GM03348 (cell line): ENCODE measurements around the gene PRAMEF14.
"Not testable (repeated sequence)": the region's sequence is repeated elsewhere in the genome, so short reads cannot be mapped to it uniquely, and the experiment has no call there.

ENCODE experiments used
- DNase-seq: peaks from one replicate; pipeline ENCODE4 v3.0.0; 2012; ENCODE audit warnings: low spot score

PRAMEF14 gene, protein sequence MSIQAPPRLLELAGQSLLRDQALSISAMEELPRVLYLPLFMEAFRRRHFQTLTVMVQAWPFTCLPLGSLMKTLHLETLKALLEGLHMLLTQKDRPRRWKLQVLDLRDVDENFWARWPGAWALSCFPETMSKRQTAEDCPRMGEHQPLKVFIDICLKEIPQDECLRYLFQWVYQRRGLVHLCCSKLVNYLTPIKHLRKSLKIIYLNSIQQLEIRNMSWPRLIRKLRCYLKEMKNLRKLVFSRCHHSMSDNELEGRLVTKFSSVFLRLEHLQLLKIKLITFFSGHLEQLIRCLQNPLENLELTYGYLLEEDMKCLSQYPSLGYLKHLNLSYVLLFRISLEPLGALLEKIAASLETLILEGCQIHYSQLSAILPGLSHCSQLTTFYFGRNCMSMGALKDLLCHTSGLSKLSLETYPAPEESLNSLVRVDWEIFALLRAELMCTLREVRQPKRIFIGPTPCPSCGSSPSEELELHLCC

DNA sequence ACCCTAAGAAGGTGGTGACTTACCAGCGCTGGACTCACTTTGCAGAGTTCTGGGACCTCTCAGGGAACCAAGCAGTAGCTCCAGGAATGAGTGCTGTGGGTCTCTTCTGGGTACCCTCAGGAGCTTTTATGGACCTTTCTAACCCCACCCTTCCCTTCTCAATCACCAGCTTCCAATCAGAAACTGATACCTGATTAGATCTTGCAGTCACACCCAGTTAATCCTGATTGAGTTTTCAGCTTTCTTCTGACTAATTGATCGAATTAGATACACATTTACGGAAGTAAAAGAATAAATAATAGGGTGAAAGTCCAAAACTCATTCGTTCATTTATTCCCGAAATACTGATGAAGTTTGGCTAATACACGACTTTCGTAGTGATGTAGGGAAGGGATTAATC, at the start of gene PRAMEF14:
Gene PRAMEF14 (minus strand): TSS at position 101 of the 400 bp plus-strand sequence. CDS start 1,820 bp downstream, outside the sequence.
- not testable (repeated sequence) for DNase-seq

DNA sequence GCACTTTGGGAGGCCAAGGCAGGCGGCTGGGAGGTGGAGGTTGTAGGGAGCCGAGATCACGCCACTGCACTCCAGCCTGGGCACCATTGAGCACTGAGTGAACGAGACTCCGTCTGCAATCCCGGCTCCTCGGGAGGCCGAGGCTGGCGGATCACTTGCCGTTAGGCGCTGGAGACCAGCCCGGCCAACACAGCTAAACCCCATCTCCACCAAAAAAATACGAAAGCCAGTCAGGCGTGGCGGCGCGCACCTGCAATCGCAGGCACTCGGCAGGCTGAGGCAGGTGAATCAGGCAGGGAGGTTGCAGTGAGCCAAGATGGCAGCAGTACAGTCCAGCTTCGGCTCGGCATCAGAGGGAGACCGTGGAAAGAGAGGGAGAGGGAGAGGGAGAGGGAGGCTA, 48.4 kb upstream of the PRAMEF14 start:
- not testable (repeated sequence) for DNase-seq

DNA sequence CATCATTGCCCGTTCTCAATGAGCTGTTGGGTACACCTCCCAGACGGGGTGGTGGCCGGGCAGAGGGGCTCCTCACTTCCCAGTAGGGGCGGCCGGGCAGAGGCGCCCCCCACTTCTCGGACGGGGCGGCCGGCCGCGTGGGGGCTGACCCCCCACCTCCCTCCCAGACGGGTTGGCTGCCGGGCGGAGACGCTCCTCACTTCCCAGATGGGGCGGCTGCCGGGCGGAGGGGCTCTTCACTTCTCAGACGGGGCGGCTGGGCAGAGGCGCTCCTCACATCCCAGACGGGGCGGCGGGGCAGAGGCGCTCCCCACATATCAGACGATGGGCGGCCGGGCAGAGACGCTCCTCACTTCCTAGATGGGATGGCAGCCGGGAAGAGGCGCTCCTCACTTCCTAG, 47.8 kb upstream of the PRAMEF14 start:
- not testable (repeated sequence) for DNase-seq

DNA sequence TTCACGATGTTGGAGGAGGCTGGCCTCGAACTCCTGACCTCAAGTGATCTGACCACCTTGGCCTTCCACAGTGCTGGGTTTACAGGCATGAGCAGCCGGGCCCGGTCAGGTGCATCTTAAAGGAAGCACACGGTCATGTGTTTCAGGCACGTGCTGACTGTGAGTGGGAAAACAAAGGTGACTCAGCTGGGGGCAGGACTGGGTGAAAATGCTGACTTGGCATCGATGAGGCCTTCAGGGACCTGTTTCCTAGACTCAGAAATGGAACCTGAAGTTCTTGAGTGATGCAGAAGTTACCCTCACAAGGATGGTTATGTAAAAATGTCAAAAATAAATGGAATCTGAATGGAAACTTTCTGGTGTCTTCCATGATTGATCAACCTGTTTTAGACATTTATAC, 46.1 kb upstream of the PRAMEF14 start:
- DNase-seq: not testable (repeated sequence)

DNA sequence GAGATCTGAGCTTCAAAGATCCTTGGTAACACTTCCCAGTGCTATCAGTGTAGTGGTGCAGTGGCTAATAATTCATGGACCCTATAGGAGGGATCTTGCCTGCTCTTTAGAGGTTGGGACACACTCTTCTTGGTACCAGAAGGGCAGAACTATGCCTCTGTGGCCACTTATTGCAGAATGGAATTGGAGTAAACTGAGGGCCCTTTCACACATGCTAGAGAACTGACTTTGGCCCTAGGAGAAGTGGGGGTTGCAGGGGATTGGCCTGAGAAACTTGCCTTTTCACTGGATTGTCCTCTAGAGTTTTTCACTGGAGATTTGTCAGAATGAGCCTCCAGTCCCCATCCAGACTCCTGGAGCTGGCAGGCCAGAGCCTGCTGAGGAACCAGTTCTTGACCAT, 42.4 kb upstream of the PRAMEF14 start, which contains the start of gene PRAMEF17:
Gene PRAMEF17 (plus strand): TSS at position 301 of the 400 bp plus-strand sequence. CDS start 26 bp downstream, at position 327.
- not testable (repeated sequence) for DNase-seq

DNA sequence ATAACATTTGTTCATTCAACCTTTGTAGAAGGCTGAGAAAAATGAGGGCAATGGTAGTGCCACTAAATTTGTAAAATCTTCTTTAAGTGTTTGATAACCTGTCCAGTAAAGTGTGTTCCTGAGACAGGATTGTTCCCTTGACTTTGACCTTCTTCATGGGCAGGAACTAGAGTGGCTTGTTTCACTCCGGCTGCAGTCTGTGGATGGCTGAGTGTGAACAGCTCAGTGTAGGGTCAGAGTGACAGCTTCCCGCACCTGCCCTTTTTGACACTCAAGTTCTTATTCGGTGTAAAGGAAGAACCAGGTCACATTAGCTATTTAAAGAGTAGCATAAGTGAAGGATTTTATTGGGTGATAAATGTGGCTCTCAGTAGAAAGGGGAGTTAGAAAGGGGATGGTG, 33.4 kb upstream of the PRAMEF14 start:
- not testable (repeated sequence) for DNase-seq

DNA sequence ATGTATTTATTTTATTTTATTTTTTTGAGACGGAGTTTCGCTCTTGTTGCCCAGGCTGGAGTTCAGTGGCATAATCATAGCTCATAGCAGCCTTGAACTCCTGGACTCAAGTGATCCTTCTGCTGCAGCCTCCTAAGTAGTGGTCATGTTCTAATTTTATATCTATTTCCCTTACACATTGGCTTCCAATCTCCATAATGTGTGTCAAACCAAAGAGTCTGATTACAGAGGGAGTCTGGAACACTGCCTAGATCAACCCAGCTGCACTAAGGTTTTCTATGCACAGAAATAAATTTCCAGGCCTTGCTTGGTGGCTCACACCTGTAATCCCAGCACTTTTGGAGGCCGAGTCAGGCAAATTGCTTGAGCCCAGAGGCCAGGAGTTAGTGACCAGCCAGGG, 32.0 kb upstream of the PRAMEF14 start:
- DNase-seq: not testable (repeated sequence)

DNA sequence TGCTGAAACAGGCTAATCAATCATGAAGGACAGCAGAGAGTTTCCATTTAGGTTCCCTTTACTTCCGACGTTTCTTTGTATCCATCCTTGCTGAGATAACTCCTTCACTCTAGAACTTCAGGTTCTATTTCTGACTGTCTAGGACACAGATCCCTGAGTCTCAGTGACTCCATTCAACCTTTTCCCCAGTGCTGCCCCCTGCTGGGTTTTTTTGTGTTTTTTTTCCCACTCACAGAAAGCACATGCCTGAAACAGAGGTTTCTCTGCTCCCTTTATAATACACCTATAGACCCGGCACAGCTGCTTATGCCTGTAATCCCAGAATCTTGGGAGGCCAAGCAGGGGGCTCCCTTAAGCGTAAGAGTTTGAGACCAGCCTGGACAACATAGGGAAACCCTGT, 21.6 kb upstream of the PRAMEF14 start:
- not testable (repeated sequence) for DNase-seq

DNA sequence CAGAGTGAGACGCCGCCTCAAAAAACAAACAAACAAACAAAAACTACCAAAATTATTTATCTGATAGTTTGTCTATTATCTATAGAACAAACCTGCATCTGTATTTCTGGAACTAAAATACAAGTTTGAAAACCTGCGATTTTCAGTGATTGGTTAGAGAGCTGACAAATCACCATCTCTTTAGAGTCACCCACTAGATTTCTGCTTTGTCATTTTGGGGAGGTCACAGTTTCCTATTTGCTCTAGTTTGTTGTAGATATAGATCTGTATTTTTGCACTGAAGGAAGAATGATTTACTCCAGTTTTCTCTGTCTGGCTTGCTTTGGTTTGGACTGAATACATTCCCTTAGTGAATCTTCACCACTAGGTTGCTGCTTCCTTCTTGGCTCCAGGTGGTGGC, 19.6 kb upstream of the PRAMEF14 start:
- DNase-seq: not testable (repeated sequence)

DNA sequence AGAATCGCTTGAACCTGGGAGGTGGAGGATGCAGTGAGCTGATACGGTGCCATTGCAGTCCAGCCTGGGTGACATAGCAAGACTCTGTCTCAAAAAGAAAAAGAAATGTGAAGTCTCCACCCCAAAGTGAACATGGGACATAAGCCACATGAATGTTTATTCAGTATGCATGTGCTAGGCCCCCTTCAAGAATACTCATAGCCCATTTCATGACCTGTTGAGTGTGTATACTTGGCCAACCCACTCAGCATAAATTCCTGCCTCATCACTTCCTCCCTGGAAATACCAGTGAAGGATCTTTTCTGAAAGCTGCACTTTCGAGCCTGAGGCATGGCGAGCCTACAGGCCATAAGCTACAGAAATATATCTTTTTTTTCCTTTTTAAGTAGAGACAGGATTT, 18.0 kb upstream of the PRAMEF14 start:
- not testable (repeated sequence) for DNase-seq

DNA sequence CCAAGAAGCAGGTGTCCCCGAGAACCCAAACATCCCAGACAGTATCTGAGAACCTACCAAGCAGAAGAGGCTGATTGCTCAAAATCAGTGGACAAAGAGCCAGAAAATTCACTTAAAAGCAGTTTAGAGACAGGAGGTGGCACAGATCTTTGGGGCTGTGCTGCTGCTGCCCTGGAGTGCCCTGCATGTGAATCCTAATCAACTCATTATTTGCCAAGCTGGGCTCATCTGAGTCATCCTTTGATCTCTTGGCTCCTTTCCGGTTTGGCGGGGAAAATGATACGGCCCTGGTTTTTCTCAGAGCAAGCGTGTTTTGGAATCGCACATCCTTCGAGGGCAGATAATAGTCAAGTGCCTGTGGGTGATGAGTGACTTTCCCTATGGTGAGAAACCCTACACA, 15.4 kb upstream of the PRAMEF14 start:
- DNase-seq: not testable (repeated sequence)

DNA sequence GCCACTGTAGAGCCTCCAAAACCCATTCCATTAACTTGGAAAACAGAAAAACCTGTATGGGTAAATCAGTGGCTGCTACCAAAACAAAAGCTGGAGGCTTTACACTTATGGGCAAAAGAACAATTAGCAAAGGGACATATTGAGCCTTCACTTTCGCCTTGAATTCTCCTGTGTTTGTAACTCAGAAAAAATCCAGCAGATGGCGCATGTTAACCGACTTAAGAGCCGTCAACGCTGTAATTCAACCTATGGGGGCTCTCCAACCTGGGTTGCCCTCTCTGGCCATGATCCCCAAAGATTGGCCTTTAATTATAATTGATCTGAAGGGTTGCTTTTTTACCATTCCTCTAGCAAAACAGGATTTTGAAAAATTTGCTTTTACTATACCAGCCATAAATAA, 9.8 kb upstream of the PRAMEF14 start:
- peak; percentile 32 for DNase-seq

DNA sequence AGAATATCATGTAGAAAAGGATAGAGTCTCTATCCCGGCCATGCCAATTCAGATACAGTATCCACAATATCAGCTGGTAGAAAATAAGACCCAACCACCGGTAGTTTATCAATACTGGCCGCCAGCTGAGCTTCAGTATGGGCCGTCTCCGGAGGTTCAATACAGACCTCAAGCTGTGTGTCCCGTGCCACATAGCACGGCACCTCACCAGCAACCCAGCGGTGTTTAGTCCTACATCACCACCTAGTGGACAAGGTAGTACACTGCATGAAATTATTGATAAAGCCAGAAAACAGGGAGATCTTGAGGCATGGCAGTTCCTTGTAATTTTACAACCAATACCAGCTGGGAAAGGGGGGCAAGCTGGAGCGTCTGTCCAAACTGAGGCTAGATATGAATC, 7.5 kb upstream of the PRAMEF14 start:
- not testable (repeated sequence) for DNase-seq

DNA sequence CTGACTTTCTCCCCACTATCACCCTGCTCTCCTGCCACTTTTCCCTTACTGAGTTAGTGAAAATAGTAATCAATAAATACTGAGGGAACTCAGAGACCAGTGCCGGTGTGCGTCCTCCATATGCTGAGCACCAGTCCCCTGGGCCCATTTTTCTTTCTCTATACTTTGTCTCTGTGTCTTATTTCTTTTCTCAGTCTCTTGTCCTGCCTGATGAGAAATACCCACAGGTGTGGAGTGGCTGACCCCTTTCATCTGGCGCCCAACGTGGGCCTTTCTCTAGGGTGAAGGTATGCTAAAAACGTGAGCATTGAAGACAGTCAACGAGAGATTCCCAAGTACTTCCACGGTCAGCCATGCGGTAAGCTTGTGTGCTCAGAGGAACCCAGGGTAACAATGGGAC, 6.5 kb upstream of the PRAMEF14 start:
- not testable (repeated sequence) for DNase-seq

DNA sequence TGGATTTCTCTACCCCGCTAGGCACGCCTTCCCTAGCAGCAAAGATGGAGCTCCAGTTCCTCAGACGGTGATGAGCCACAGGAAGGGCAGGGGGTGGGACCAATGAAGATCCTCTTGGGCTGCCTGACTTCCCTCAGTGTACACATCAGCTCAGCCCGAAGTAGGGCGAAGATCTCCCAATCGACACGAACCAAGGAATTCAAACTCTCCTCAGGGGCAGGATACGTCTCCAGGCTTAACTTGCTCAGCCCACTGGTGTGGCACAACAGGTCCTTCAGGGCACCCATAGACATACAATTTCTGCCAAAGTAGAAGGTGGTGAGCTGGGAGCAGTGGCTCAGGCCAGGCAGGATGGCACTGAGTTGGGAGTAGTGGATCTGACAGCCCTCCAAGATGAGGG, 4.4 kb downstream of the PRAMEF14 start:
- DNase-seq: not testable (repeated sequence)

DNA sequence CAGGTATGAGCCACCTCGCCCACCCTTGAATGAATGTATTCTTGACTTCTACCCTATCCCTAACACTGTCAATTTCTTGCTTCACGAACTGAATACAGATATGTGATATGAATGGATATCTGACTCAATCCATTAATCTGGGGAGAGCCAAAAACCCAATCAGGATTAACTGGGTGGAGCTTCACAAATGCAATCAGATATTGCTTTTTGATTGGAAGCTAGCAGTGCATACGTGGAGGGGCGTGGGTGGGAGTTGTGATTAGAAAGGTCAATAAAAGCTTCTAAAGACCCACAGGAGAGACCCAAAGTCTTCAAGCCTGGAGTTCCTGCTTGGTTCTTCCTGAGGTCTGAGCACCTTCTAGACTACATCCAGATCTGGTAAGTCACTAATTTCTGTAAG, 31.7 kb downstream of the PRAMEF14 start, which contains the start of gene PRAMEF15:
Gene PRAMEF15 (plus strand): TSS at position 301 of the 400 bp plus-strand sequence. CDS start 2,827 bp downstream, outside the sequence.
- not testable (repeated sequence) for DNase-seq

DNA sequence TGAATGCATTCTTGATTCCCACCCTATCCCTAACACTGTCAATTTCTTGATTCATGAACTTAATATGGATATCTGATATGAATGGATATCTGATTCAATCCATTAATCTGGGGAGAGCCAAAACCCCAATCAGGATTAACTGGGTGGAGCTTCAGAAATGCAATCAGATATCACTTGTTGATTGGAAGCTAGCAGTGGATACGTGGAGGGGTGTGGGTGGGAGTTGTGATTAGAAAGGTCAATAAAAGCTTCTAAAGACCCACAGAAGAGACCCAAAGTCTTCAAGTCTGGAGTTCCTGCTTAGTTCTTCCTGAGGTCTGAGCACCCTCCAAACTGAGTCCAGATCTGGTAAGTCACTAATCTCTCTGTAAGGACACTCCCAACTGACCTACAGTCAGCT, 43.7 kb downstream of the PRAMEF14 start, which contains the start of gene PRAMEF33:
Gene PRAMEF33 (plus strand): TSS at position 301 of the 400 bp plus-strand sequence. CDS start 2,416 bp downstream, outside the sequence.
- not testable (repeated sequence) for DNase-seq

DNA sequence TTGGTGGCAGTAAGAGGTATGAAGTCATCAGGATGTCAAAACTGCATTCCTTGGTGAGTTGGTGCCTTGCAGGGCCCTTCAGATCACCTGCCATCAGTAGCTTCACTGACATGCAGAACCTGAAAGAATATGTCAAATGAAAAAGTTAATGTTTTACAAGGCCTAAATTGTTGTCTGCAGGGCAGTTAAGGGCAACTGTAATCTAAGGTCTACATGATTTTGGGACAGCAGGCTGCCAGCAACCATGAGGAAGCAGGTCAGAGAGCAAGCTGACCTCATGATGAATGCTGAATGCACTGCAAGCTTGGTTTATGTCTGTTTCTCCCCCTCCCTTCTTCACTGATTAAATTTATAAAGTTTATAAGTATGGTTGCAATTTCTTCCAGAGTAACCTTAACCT, 44.7 kb downstream of the PRAMEF14 start:
- DNase-seq: not testable (repeated sequence)

DNA sequence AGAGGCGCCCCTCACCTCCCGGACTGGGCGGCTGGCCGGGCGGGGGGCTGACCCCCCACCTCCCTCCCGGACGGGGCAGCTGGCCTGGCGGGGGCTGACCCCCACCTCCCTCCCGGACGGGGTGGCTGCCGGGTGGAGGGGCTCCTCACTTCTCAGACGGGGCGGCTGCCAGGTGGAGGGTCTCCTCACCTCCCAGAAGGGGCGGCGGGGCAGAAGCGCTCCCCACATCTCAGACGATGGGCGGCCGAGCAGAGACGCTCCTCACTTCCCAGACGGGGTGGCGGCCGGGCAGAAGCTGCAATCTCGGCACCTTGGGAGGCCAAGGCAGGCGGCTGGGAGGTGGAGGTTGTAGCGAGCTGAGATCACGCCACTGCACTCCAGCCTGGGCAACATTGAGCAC, 48.2 kb downstream of the PRAMEF14 start:
- DNase-seq: not testable (repeated sequence)

DNA sequence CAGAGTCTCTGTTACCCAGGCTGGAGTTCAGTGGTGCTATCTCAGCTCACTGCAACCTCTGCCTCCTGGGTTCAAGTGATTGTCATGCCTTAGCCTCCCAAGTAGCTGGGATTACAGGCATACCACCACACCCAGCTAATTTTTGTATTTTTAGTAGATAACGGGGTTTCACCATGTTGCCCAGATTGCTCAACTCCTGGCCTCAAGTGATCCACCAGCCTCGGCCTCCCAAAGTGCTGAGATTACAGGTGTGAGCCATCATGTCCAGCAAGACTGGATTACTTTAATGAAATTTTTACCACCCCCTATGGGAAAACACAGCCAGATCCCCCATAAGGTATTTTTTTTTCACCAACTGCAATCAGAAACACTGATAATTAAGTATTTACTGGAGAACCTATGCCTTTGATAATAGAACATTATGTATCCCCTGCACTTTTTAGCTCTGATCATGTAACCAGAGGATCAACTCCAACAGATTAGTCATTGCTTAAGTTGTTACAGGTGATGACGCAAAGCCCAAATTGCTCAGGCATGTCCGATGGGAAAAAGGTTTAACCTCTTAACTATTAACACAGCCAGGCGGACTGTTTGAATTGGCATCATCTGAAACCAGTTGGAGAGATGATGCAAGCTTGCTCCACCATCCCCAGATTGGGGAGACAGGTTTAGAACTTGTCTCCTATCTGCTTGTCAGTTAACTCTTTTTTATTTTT, 49.6 kb downstream of the PRAMEF14 start:
- DNase-seq: not testable (repeated sequence)
